ENCODE results near the gene GRIN2A.

Gene GRIN2A

GRCh38 chr16:10224850-10225249, 42.6 kb upstream of the GRIN2A start:
- no peak for DNase-seq (ENCODE audit: low read depth)

DNA sequence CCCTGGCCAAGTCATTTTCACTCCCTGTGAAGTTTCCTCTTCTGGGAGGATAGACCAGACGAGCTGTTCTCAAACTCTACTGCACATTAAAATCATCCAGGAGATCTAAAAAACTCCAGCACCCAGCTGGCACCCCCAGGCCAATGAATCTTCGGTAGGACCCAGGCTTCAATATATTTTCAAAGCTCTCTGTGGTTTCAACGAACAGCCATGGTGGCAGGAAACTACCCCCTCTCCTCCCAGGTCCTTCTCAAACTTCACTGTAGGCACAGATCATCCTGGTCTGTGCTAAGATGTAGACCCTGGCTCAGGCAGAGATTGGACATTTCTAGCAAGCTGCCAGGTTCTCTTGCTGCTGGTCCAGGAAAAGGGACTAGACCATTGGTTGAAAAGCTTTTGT, 38.7 kb upstream of the GRIN2A start:
- TF ChIP-seq, protein P1, sequence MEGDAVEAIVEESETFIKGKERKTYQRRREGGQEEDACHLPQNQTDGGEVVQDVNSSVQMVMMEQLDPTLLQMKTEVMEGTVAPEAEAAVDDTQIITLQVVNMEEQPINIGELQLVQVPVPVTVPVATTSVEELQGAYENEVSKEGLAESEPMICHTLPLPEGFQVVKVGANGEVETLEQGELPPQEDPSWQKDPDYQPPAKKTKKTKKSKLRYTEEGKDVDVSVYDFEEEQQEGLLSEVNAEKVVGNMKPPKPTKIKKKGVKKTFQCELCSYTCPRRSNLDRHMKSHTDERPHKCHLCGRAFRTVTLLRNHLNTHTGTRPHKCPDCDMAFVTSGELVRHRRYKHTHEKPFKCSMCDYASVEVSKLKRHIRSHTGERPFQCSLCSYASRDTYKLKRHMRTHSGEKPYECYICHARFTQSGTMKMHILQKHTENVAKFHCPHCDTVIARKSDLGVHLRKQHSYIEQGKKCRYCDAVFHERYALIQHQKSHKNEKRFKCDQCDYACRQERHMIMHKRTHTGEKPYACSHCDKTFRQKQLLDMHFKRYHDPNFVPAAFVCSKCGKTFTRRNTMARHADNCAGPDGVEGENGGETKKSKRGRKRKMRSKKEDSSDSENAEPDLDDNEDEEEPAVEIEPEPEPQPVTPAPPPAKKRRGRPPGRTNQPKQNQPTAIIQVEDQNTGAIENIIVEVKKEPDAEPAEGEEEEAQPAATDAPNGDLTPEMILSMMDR (conservative IDR thresholded peaks at IDR 0.05; ENCODE audit: control insufficient read depth, insufficient read depth, low read depth, low read length): no peak
- no peak overlapping the region for H3K4me3 ChIP-seq (ENCODE audit: control insufficient read depth, low read depth, low read length)
- DNase-seq (ENCODE audit: low read depth): no peak

More at GRCh38 chr16:10224850-10225249, 42.6 kb upstream of the GRIN2A start:
- no peak overlapping the region for H3K4me3 ChIP-seq (ENCODE audit: control insufficient read depth, low read depth, low read length)
- TF ChIP-seq, protein P1 (conservative IDR thresholded peaks at IDR 0.05; ENCODE audit: control insufficient read depth, insufficient read depth, low read depth, low read length): no peak

DNA sequence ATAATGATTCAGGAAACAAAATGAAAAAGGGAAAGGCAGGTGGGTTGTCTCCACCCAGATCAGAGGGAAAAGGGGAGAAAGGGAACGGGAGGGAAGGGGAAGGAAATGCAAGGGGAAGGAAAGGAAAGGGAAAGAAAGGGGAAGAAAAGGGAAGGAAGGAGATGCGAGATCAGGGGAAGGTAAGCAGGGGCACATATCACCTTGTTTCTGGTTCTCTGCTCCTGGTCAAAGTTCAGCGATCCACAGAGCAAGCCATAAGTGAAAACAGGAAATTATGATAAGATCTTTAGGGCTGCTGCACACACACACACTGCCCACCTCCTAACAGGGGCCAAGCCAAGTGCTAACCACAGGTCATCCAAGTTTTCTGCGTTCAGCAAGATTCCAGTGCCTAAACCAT, 37.5 kb upstream of the GRIN2A start:
- DNase-seq (ENCODE audit: low read depth): no peak
- TF ChIP-seq, protein P1 (conservative IDR thresholded peaks at IDR 0.05; ENCODE audit: control insufficient read depth, insufficient read depth, low read depth, low read length): no peak

GRCh38 chr16:10218490-10219206, 36.4 kb upstream of the GRIN2A start:
- H3K4me3 ChIP-seq (ENCODE audit: control insufficient read depth, low read depth, low read length): no peak overlapping the region
- DNase-seq (ENCODE audit: low read depth): no peak
- TF ChIP-seq, protein P1 (conservative IDR thresholded peaks at IDR 0.05; ENCODE audit: control insufficient read depth, insufficient read depth, low read depth, low read length): no peak

More for the DNA sequence above, 37.5 kb upstream of the GRIN2A start:
- no peak overlapping the region for H3K4me3 ChIP-seq (ENCODE audit: control insufficient read depth, low read depth, low read length)

- DNase-seq (ENCODE audit: low read depth): no peak
- TF ChIP-seq, protein P1 (conservative IDR thresholded peaks at IDR 0.05; ENCODE audit: control insufficient read depth, insufficient read depth, low read depth, low read length): no peak
- H3K4me3 ChIP-seq (ENCODE audit: control insufficient read depth, low read depth, low read length): no peak overlapping the region
Measured at GRCh38 chr16:10213748-10214147, 31.5 kb upstream of the GRIN2A start.

- no peak overlapping the region for H3K4me3 ChIP-seq (ENCODE audit: control insufficient read depth, low read depth, low read length)
- DNase-seq (ENCODE audit: low read depth): no peak
- TF ChIP-seq, protein P1 (conservative IDR thresholded peaks at IDR 0.05; ENCODE audit: control insufficient read depth, insufficient read depth, low read depth, low read length): no peak
Measured at GRCh38 chr16:10210944-10211343, 28.7 kb upstream of the GRIN2A start.

Data from fibroblast of mammary gland (primary cell).